Neural crest cell (in vitro differentiated cells): Measurements from ENCODE around the gene WASF2. TPM values are rescaled to one million over a fixed set of nuclear protein-coding genes. Genes with fewer than 3 reads are reported as not detected.
"Not testable (repeated sequence)": the region's sequence is repeated elsewhere in the genome, so short reads cannot be mapped to it uniquely, and the experiment has no call there.

Experiments used
- DNase-seq: peaks from one replicate; pipeline ENCODE4 v3.0.0; 2021; ENCODE audit warnings: low read depth, mixed read lengths, low spot score
- H3K27ac Mint-ChIP-seq: one replicate; pipeline ENCODE4 v1.8.0; 2021; ENCODE audit warnings: mild to moderate bottlenecking, mixed read lengths; ENCODE audit not compliant: unreplicated experiment
- H3K27me3 Mint-ChIP-seq: 2 replicates; pipeline ENCODE4 v1.8.0; 2021; ENCODE audit warnings: low read depth, mild to moderate bottlenecking, mixed read lengths
- H3K36me3 Mint-ChIP-seq: 2 replicates; pipeline ENCODE4 v1.8.0; 2021; ENCODE audit warnings: low read depth, mild to moderate bottlenecking, mixed read lengths
- H3K4me1 Mint-ChIP-seq: 2 replicates; pipeline ENCODE4 v1.8.0; 2021; ENCODE audit warnings: mixed read lengths
- H3K4me3 Mint-ChIP-seq: one replicate; pipeline ENCODE4 v1.8.0; 2021; ENCODE audit warnings: mild to moderate bottlenecking, mixed read lengths
- H3K9me3 Mint-ChIP-seq: 2 replicates; pipeline ENCODE4 v1.8.0; 2021; ENCODE audit warnings: mixed read lengths
- long read RNA-seq: library from polyadenylated mRNA; unstranded; transcript quantifications from one replicate; pipeline ENCODE4 v2.0.0, GENCODE V29; 2020
- total RNA-seq: library from RNA; stranded (reverse); gene quantifications from 2 replicates; pipeline ENCODE4 v1.2.1, GENCODE V29; 2021
- TF ChIP-seq, protein P1 (sequence below): fragments of 200-600 bp; sonication (generic); conservative IDR thresholded peaks from 2 replicates; pipeline ENCODE4 v1.5.0; 2021; ENCODE audit warnings: antibody characterized with exemption, mild to moderate bottlenecking

The WASF2 gene, protein sequence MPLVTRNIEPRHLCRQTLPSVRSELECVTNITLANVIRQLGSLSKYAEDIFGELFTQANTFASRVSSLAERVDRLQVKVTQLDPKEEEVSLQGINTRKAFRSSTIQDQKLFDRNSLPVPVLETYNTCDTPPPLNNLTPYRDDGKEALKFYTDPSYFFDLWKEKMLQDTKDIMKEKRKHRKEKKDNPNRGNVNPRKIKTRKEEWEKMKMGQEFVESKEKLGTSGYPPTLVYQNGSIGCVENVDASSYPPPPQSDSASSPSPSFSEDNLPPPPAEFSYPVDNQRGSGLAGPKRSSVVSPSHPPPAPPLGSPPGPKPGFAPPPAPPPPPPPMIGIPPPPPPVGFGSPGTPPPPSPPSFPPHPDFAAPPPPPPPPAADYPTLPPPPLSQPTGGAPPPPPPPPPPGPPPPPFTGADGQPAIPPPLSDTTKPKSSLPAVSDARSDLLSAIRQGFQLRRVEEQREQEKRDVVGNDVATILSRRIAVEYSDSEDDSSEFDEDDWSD
- total RNA-seq: 81.9 and 83.1 TPM in 2 replicates
- long read RNA-seq, partial matches to known transcripts: 4 of 25 reads
- long read RNA-seq, other reads (novel, unspliced or antisense): 21 of 25 reads

DNA sequence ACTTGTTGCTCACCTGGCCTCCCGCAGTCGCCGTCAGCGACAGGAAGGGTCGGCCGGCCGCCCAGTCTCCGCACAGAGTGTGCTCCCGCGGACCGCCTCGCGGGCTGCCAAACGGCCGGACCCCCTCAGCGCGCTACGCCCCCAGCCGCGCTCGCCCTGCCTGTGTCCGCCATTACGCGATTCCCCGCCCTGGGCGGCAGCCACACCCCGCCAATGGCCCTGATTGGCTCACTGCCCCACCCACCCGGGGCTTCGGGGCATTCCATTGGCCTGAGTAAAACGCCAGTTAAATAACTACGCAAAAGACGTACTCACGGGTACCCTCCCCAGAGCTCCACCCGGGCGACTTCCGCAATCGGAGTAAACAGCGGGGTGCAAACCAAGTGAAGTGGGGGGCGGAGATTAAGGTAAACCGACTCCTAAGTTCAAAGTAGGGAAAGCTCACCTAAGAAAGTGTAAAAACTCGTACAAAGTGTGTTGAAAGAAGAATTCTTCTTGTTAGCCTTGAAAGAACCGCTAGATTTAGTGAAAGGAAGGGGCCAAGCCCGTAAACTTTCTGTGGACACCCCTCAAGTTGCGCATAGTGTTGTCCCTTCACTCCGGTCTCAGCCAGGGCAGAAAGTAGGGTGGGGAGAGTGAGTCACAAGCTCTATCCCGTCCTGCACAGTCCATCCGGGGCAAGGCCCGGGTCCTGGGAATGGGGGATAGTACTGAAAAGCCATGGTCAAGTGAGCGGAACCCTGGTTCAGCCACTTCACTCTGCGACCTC, at the start of gene WASF2:
Gene WASF2, minus strand, starts transcription at position 195 of the 769 bp plus-strand sequence. CDS start 61,277 bp downstream, outside the sequence.
- peak within 1 kb of the TSS; percentile 97 for H3K4me3 Mint-ChIP-seq
- H3K4me1 Mint-ChIP-seq: peaks cover 35% of the 10 kb centered on the region
- H3K27me3 Mint-ChIP-seq: no peaks in the 10 kb centered on the region
- H3K9me3 Mint-ChIP-seq: no peaks in the 10 kb centered on the region
- TF ChIP-seq, protein P1, sequence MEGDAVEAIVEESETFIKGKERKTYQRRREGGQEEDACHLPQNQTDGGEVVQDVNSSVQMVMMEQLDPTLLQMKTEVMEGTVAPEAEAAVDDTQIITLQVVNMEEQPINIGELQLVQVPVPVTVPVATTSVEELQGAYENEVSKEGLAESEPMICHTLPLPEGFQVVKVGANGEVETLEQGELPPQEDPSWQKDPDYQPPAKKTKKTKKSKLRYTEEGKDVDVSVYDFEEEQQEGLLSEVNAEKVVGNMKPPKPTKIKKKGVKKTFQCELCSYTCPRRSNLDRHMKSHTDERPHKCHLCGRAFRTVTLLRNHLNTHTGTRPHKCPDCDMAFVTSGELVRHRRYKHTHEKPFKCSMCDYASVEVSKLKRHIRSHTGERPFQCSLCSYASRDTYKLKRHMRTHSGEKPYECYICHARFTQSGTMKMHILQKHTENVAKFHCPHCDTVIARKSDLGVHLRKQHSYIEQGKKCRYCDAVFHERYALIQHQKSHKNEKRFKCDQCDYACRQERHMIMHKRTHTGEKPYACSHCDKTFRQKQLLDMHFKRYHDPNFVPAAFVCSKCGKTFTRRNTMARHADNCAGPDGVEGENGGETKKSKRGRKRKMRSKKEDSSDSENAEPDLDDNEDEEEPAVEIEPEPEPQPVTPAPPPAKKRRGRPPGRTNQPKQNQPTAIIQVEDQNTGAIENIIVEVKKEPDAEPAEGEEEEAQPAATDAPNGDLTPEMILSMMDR: no peak
- H3K27ac Mint-ChIP-seq: peak within 1 kb of the TSS; percentile 100
- DNase-seq: peak; percentile 91
- H3K36me3 Mint-ChIP-seq: no peaks in the 10 kb centered on the region

DNA sequence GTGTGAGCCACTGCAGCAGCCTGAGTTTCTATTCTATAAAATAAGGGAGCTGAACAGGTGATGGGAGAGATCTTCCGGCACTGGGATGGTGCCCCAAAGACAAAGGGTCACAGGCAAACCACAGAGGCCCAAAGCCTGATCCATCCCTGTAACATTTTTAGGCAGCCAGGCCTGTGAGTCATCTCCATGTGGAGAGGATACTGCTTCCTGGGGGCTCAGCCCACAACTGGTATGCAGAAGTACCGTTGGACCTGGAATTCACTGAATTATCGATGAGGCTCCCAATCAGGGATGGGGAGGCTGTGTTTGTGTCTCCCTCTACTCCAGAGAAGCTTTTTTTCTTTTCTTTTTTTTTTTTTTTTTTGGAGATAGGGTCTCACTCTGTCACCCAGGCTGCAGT, 48.8 kb upstream of the WASF2 start:
- Mint-ChIP-seq H3K27me3 (no peaks in the 10 kb centered on the region), H3K27ac (no peak overlapping the region)

DNA sequence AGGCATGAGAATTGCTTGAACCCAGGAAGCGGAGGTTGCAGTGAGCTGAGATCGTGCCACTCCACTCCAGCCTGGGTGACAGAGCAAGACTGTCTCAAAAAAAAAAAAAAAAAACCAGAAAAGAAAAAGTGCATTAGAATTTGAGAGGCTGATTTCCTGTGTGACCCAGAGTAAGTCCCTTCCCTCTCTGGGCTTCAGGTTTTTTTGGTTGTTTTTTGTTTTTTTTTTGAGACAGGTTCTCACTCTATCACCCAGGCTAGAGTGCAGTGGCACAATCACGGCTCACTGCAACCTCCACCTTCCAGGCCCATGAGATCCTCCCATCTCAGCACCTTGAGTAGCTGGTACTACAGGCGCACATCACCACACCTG, 48.3 kb upstream of the WASF2 start:
- H3K9me3 Mint-ChIP-seq, DNase-seq, H3K36me3 Mint-ChIP-seq, H3K27ac Mint-ChIP-seq, H3K4me3 Mint-ChIP-seq, H3K27me3 Mint-ChIP-seq: not testable (repeated sequence)
- peaks cover 53% of the 10 kb centered on the region for H3K4me1 Mint-ChIP-seq

More for the DNA sequence above, 48.8 kb upstream of the WASF2 start:
- TF ChIP-seq, protein P1: no peak
- H3K9me3 Mint-ChIP-seq: no peaks in the 10 kb centered on the region
- no peak for DNase-seq
- H3K4me1 Mint-ChIP-seq: peaks cover 51% of the 10 kb centered on the region
- peaks cover 4% of the 10 kb centered on the region for H3K36me3 Mint-ChIP-seq
- H3K4me3 Mint-ChIP-seq: no peak overlapping the region

DNA sequence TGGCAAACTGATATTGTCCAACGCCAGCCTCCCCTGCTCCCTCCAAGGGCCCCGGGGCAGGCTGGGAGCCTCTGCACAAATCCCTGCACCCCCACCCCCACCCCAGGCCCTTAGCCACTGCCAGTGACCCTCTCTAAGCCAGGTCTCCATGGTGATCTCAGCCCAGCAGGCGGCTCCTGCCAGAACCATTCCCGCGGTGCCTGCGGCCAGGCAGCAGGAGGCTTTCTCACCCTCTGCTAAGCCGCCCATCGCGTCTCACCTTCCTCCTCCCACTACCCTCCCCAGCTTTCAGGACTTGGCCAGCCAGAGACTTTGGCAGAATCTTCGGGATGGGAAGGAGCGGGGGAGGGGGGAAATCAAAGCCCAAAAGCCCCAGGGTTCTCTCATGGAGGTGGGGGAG, 46.8 kb upstream of the WASF2 start:
- TF ChIP-seq, protein P1: no peak
- DNase-seq: no peak
- H3K36me3 Mint-ChIP-seq: peaks cover 6% of the 10 kb centered on the region
- no peaks in the 10 kb centered on the region for H3K9me3 Mint-ChIP-seq
- peak overlapping the region; percentile 97 for H3K27ac Mint-ChIP-seq
- H3K4me1 Mint-ChIP-seq: peaks cover 49% of the 10 kb centered on the region
- H3K4me3 Mint-ChIP-seq: peak overlapping the region; percentile 57
- no peaks in the 10 kb centered on the region for H3K27me3 Mint-ChIP-seq

DNA sequence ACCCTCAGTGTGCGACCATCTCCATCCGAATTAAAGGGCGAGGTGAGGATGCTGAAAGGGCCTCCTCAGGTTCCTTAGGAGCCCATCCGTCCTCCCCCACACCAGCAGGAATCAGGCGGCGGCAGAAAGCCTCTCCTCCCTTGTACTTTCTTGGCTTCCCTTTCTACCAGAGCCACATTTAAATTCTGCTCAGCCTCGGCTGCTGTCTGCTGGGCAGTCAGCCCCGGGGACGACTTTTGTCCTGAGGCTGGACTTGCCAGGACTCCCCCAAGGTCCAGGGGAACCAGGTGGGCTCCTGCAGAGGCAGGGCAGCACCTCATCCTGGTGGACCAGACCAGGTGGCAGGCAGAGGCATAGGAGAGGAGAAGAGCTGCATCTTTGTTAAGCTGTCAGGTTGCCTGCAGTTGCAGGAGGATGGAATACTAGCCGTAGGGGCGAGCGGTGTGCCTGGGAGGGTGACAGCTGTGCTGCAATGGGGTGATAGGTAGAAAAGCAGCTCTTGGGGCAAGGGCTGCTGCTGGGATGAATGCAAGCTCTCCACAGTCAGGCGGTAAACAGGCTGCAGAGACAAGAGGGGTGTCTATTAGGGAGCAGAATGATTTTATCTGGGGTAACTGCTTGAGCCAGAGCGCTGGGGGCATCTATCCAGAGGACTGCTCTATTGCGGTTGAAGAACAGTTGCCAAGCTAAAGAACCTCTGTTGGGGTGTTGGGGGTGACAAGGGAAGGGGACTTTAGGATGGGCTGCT, 46.2 kb upstream of the WASF2 start:
- peak overlapping the region; percentile 89 for H3K27ac Mint-ChIP-seq

More for the DNA sequence above, 46.2 kb upstream of the WASF2 start:
- Mint-ChIP-seq H3K27me3 (no peaks in the 10 kb centered on the region), H3K4me3 (peak overlapping the region; percentile 64), H3K4me1 (peaks cover 49% of the 10 kb centered on the region), H3K9me3 (no peaks in the 10 kb centered on the region), H3K36me3 (peaks cover 6% of the 10 kb centered on the region)
- DNase-seq: no peak
- TF ChIP-seq, protein P1: no peak
